Stomach (tissue), 4 donors: ENCODE results near the gene PLIN5.

Source experiments
- CTCF ChIP-seq, 7 experiments: fragments of 450-650 bp in 4 of 7; fragments of 200-600 bp in 3 of 7; sonication (generic) in 3 of 7; IDR thresholded peaks; one replicate each; pipeline ENCODE4 v1.5.1; 2016 to 2019; ENCODE audit warnings: antibody characterized with exemption in 7 of 7, control low read depth in 2 of 7, mild to moderate bottlenecking in 1 of 7
- POLR2A ChIP-seq, 4 donors: fragments of 450-650 bp; IDR thresholded peaks; one replicate each; pipeline ENCODE4 v1.6.1; 2016; ENCODE audit warnings: antibody characterized with exemption in 4 of 4, control low read depth in 2 of 4, mild to moderate bottlenecking in 1 of 4, moderate library complexity in 1 of 4
- POLR2AphosphoS5 ChIP-seq, 3 donors: sonication (generic); formaldehyde crosslinking; IDR thresholded peaks; one replicate each; pipeline ENCODE4 v1.6.1; 2016; ENCODE audit warnings: antibody characterized with exemption in 3 of 3

- TF ChIP-seq POLR2AphosphoS5 (IDR thresholded peaks at IDR 0.05) = no peak
- no peak for TF ChIP-seq POLR2A (IDR thresholded peaks at IDR 0.05)
- no peak for TF ChIP-seq CTCF (IDR thresholded peaks at IDR 0.05)
Measured at GRCh38 chr19:4482721-4483364, 52.2 kb downstream of the PLIN5 start.
